IMR-90 (cell line): ENCODE results near the gene COPS4. TPM values are rescaled to one million over a fixed set of nuclear protein-coding genes. Genes with fewer than 3 reads are reported as not detected.

Experiments used
- ATAC-seq: fragments of 200-7000 bp; cut with Tn5 transposase; 2 replicates; pipeline ENCODE4 v1.9.1; 2020; ENCODE audit warnings: low read depth, mild to moderate bottlenecking, moderate library complexity
- BruUV-seq: library from RNA; stranded (reverse); fragments of 400-500 nt; replicated peaks from 2 replicates; lab custom pipeline; 2021; lab: Mats Ljungman, UMichigan
- CTCF ChIA-PET: fragments of 300-600 bp; formaldehyde crosslinking; extraction: SDS; loops from one replicate; lab custom pipeline; 2021; ENCODE audit warnings: antibody characterized with exemption; lab: Yijun Ruan, JAX
- POLR2A ChIA-PET: fragments of 300-600 bp; sonication (Branson Sonifier 250); formaldehyde crosslinking; loops from one replicate; lab custom pipeline; 2022; ENCODE audit warnings: antibody characterized with exemption; ENCODE audit not compliant: unreplicated experiment; lab: Charles Lee
- DNase-seq: peaks from one replicate; pipeline ENCODE4 v3.0.0; 2013
- H2AFZ ChIP-seq: replicated peaks from 2 replicates; pipeline ENCODE3; 2013; ENCODE audit warnings: low read length, mild to moderate bottlenecking; ENCODE audit not compliant: poor library complexity
- H2AK5ac ChIP-seq: 2 replicates; pipeline ENCODE4 v1.6.1; 2013; ENCODE audit warnings: low read depth, low read length, inconsistent platforms
- H2AK9ac ChIP-seq: replicated peaks from 2 replicates; pipeline ENCODE3; 2013; ENCODE audit warnings: mild to moderate bottlenecking, low read depth, low read length, moderate library complexity; ENCODE audit not compliant: poor library complexity
- H2BK120ac ChIP-seq: 2 replicates; pipeline ENCODE4 v1.6.1; 2013; ENCODE audit warnings: low read depth, low read length, inconsistent platforms
- H2BK15ac ChIP-seq: 3 replicates; pipeline ENCODE4 v1.6.1; 2013; ENCODE audit warnings: low read depth, low read length, inconsistent platforms
- H2BK20ac ChIP-seq: 2 replicates; pipeline ENCODE4 v1.6.1; 2013; ENCODE audit warnings: low read depth, mild to moderate bottlenecking, inconsistent platforms, low read length, moderate library complexity
- H2BK5ac ChIP-seq: 2 replicates; pipeline ENCODE4 v1.6.1; 2013; ENCODE audit warnings: mild to moderate bottlenecking, low read depth, low read length, inconsistent platforms; ENCODE audit not compliant: poor library complexity, severe bottlenecking
- H3K14ac ChIP-seq: replicated peaks from 2 replicates; pipeline ENCODE4 v1.6.1; 2013; ENCODE audit warnings: low read depth, low read length, inconsistent platforms
- H3K18ac ChIP-seq: 2 replicates; pipeline ENCODE4 v1.6.1; 2013; ENCODE audit warnings: low read depth, low read length, control low read depth
- H3K23ac ChIP-seq: 2 replicates; pipeline ENCODE4 v1.6.1; 2013; ENCODE audit warnings: low read depth, low read length, inconsistent platforms
- H3K27ac ChIP-seq: 2 replicates; pipeline ENCODE4 v1.5.1; 2013; ENCODE audit warnings: mild to moderate bottlenecking, control low read depth, low read length; ENCODE audit not compliant: insufficient read depth
- H3K27me3 ChIP-seq: 2 replicates; pipeline ENCODE4 v1.6.1; 2013; ENCODE audit warnings: low read length; ENCODE audit not compliant: control insufficient read depth, insufficient read depth
- H3K36me3 ChIP-seq: 2 replicates; pipeline ENCODE4 v1.6.1; 2013; ENCODE audit warnings: low read length, mixed read lengths; ENCODE audit not compliant: control insufficient read depth, insufficient read depth
- H3K4ac ChIP-seq: 2 replicates; pipeline ENCODE4 v1.6.1; 2013; ENCODE audit warnings: low read depth, low read length, inconsistent platforms
- H3K4me1 ChIP-seq: 2 replicates; pipeline ENCODE4 v1.6.1; 2013; ENCODE audit warnings: low read length, mixed read lengths; ENCODE audit not compliant: control insufficient read depth, insufficient read depth
- H3K4me2 ChIP-seq: 2 replicates; pipeline ENCODE4 v1.6.1; 2013; ENCODE audit warnings: low read depth, mild to moderate bottlenecking, control low read depth, low read length, moderate library complexity
- H3K4me3 ChIP-seq: 2 replicates; pipeline ENCODE4 v1.5.1; 2013; ENCODE audit warnings: low read depth, mild to moderate bottlenecking, control low read depth, low read length, moderate library complexity; ENCODE audit not compliant: insufficient read depth
- H3K56ac ChIP-seq: 2 replicates; pipeline ENCODE4 v1.6.1; 2013; ENCODE audit warnings: low read length, inconsistent platforms; ENCODE audit not compliant: insufficient read depth; ENCODE audit errors: extremely low read depth
- H3K79me1 ChIP-seq, 2 experiments: 2 replicates each; pipeline ENCODE4 v1.6.1; 2013; ENCODE audit warnings: low read length in 2 of 2, inconsistent platforms in 1 of 2, low read depth in 1 of 2
- H3K9ac ChIP-seq: 2 replicates; pipeline ENCODE4 v1.6.1; 2013; ENCODE audit warnings: low read depth, low read length, control low read depth
- H3K9me1 ChIP-seq: 2 replicates; pipeline ENCODE4 v1.6.1; 2013; ENCODE audit warnings: low read length, inconsistent platforms; ENCODE audit not compliant: insufficient read depth
- H3K9me3 ChIP-seq: 2 replicates; pipeline ENCODE4 v1.6.1; 2013; ENCODE audit warnings: low read length; ENCODE audit not compliant: control insufficient read depth, insufficient read depth
- H4K20me1 ChIP-seq: 2 replicates; pipeline ENCODE4 v1.6.1; 2013; ENCODE audit warnings: low read length, inconsistent platforms; ENCODE audit not compliant: insufficient read depth
- H4K5ac ChIP-seq: 2 replicates; pipeline ENCODE4 v1.6.1; 2013; ENCODE audit warnings: mild to moderate bottlenecking, low read depth, low read length, control low read depth
- H4K8ac ChIP-seq, 2 experiments: 2 replicates each; pipeline ENCODE4 v1.6.1; 2013; ENCODE audit warnings: low read depth in 2 of 2, low read length in 2 of 2, control low read depth in 1 of 2, inconsistent platforms in 1 of 2
- H4K91ac ChIP-seq: 2 replicates; pipeline ENCODE4 v1.6.1; 2013; ENCODE audit warnings: low read depth, low read length, inconsistent platforms; ENCODE audit not compliant: insufficient read depth
- CEBPB ChIP-seq: IDR thresholded peaks from 2 replicates; pipeline ENCODE4 v1.6.1; 2012; ENCODE audit warnings: low read depth, low read length, improper control_type of control experiment
- MAFK ChIP-seq: IDR thresholded peaks from 2 replicates; pipeline ENCODE4 v1.6.1; 2012; ENCODE audit warnings: low read depth, low read length, improper control_type of control experiment
- MXI1 ChIP-seq: IDR thresholded peaks from 2 replicates; pipeline ENCODE4 v1.6.1; 2012; ENCODE audit warnings: low read depth, mild to moderate bottlenecking, low read length, moderate library complexity, borderline replicate concordance
- NFE2L2 ChIP-seq: fragments of 150-350 bp; IDR thresholded peaks from 2 replicates; pipeline ENCODE4 v1.6.1; 2016; ENCODE audit warnings: low read depth, mild to moderate bottlenecking, low read length
- POLR2A ChIP-seq: IDR thresholded peaks from 2 replicates; pipeline ENCODE4 v1.6.1; 2012; ENCODE audit warnings: mild to moderate bottlenecking, low read depth, low read length
- RCOR1 ChIP-seq: IDR thresholded peaks from 2 replicates; pipeline ENCODE4 v1.6.1; 2012; ENCODE audit warnings: mild to moderate bottlenecking, low read length, improper control_type of control experiment; ENCODE audit not compliant: insufficient replicate concordance
- WGBS, 2 experiments: methylation state at CpG; one replicate each; pipeline versions ENCODE4 v1.1.5 to v1.1.7; 2013; ENCODE audit warnings: missing lambda C conversion rate in 2 of 2; ENCODE audit not compliant: insufficient read length in 1 of 2; ENCODE audit errors: extremely low coverage in 2 of 2; 5-methylcytosine and 5-hydroxymethylcytosine counted together
- dilution Hi-C: fragments of 300-500 bp; cut with HindIII; formaldehyde crosslinking; loops from one replicate; pipeline ENCODE4 v1.14.3; 2018; ENCODE audit warnings: low sequenced_read_pairs; ENCODE audit not compliant: unreplicated experiment
- in situ Hi-C: fragments of 300-500 bp; cut with MboI; formaldehyde crosslinking; loops from 3 replicates; pipeline ENCODE4 v1.14.3; 2019; ENCODE audit warnings: low sequenced_read_pairs, inconsistent platforms, mixed read lengths
- intact Hi-C: fragments of 100-400 bp; cut with micrococcal nuclease; formaldehyde crosslinking; loops from 2 replicates; pipeline ENCODE4 v1.10.0; 2022
- polyA plus RNA-seq, 3 experiments: library from polyadenylated mRNA; depleted of rRNA; stranded (reverse); fragments of >200 nt; gene quantifications; 2 replicates each; pipeline ENCODE4 v1.2.3, GENCODE V29; 2012; ENCODE audit warnings: low replicate concordance in 1 of 3
- total RNA-seq: library from RNA; depleted of rRNA; stranded (reverse); fragments of >200 nt; gene quantifications from 2 replicates; pipeline ENCODE4 v1.2.3, GENCODE V29; 2012

COPS4 gene
- total and polyA plus RNA-seq, 2 of the 4 experiments (the other 2 are of a cell fraction) = 40.1 to 115 TPM

DNA sequence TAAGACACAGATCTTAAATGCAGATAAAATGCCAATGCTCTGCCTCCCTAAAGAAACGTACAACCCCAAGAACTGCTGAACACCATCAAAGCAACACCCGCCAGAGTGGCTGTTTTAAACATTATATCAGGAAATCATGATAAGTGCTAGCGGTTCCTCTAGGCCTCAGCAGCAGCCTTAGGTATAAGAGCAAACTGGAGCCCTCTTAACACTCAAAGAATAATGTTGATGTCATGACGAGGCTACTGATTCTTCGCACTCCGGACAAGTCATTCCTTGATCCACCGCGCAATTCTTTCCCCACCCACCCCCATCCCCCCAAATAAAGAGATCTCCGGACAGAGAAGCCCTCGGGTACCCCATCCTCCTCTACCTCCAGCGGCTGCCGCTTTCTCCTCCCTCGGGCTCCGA, 24.9 kb upstream of the COPS4 start:
- in situ Hi-C loops = no loop called here
- DNase-seq = peak; percentile 46
- POLR2A ChIA-PET = no interaction called here

More for the DNA sequence above, 24.9 kb upstream of the COPS4 start:
- H3K9me3 ChIP-seq = no peaks in the 10 kb centered on the region
- H3K9ac ChIP-seq = peak overlapping the region; percentile 99
- peak overlapping the region; percentile 92 for H3K4me2 ChIP-seq
- H3K9me1 ChIP-seq = no peaks in the 10 kb centered on the region
- peak overlapping the region; percentile 7; the same call in 1 of the 2 replicates for H2AK5ac ChIP-seq
- H3K79me1 ChIP-seq = peaks cover 8 to 26% of the 10 kb centered on the region in 2 experiments
- H4K8ac ChIP-seq = peak overlapping the region; percentile 4 to 74; a peak in 2 of 4 replicates
- dilution Hi-C loops (no loop called here), intact Hi-C loops (loop anchor here (1.0 kb wide), 1 partner anchor 21 kb away; no protein-coding TSS in a partner anchor)
- H3K18ac ChIP-seq = peak overlapping the region; percentile 32
- peak overlapping the region; percentile 61 for H2BK120ac ChIP-seq
- H2AFZ ChIP-seq = peak overlapping the region; percentile 88
- no peaks in the 10 kb centered on the region; the same call in 1 of the 2 replicates for H3K4me1 ChIP-seq
- H3K56ac ChIP-seq = peak overlapping the region; percentile 78
- peak overlapping the region; percentile 91 for H3K23ac ChIP-seq
- H3K27me3 ChIP-seq = no peaks in the 10 kb centered on the region
- peak overlapping the region; percentile 63 for H3K4ac ChIP-seq
- H2BK5ac ChIP-seq = peak overlapping the region; percentile 78
- no TSS peak for BruUV-seq
- peak overlapping the region; percentile 70 for H3K27ac ChIP-seq
- H3K36me3 ChIP-seq = no peaks in the 10 kb centered on the region
- H4K20me1 ChIP-seq = no peaks in the 10 kb centered on the region
- H2BK20ac ChIP-seq = no peak overlapping the region
- peak overlapping the region; percentile 84 for H3K14ac ChIP-seq
- 0% methylated on average over 11 of the region's 14 CpGs; no CpG with 5 or more reads in 1 of the 2 experiments for whole genome bisulfite sequencing, 2 experiments
- TF ChIP-seq RCOR1 (no peak), MAFK (no peak), NFE2L2 (no peak), MXI1 (no peak), POLR2A (peak; percentile 38; the same call in 1 of the 2 replicates), CEBPB (no peak)
- CTCF ChIA-PET = interaction anchor here (1.0 kb wide), 1 partner anchor 271 kb away, joined by 3 read pairs; no protein-coding TSS in a partner anchor
- peak overlapping the region; percentile 95 for H2AK9ac ChIP-seq
- ATAC-seq = peak; percentile 0; the same call in 1 of the 2 replicates
- H3K4me3 ChIP-seq = peak overlapping the region; percentile 84
- peak overlapping the region; percentile 58 for H4K91ac ChIP-seq
- peak overlapping the region; percentile 56 for H4K5ac ChIP-seq
- 0 out of 3 replicates have a peak overlapping the region, but pooled peaks have one; percentile 1 for H2BK15ac ChIP-seq
